AG04450 (cell line): Measurements from ENCODE around the gene RIBC1. TPM values are rescaled to one million over a fixed set of nuclear protein-coding genes. Genes with fewer than 3 reads are reported as not detected.
"Not testable (repeated sequence)": the region's sequence is repeated elsewhere in the genome, so short reads cannot be mapped to it uniquely, and the experiment has no call there.

Experiments
- CTCF ChIA-PET: fragments of 300-600, 350-600 bp; formaldehyde crosslinking; extraction: SDS; loops from one replicate; lab custom pipeline; 2022; ENCODE audit warnings: antibody characterized with exemption, inconsistent platforms; lab: Charles Lee
- POLR2A ChIA-PET: fragments of 350-600 bp; formaldehyde crosslinking; extraction: SDS; loops from one replicate; lab custom pipeline; 2021; ENCODE audit warnings: antibody characterized with exemption, inconsistent platforms; lab: Yijun Ruan, JAX
- DNase-seq: peaks from one replicate; pipeline ENCODE4 v3.0.0-alpha.2; 2011; ENCODE audit warnings: low read depth, low spot score
- H3K27ac ChIP-seq: one replicate; pipeline ENCODE4 v1.5.1; 2012; ENCODE audit warnings: low read depth, low read length, control low read depth
- H3K27me3 ChIP-seq: one replicate; pipeline ENCODE4 v1.6.0; 2012; ENCODE audit warnings: low read length; ENCODE audit not compliant: control insufficient read depth, insufficient read depth
- H3K4me3 ChIP-seq: 2 replicates; pipeline ENCODE4 v1.5.1; 2011; ENCODE audit warnings: mild to moderate bottlenecking, low read depth, low read length, control low read depth
- H3K9me3 ChIP-seq: 2 replicates; pipeline ENCODE4 v1.5.1; 2012; ENCODE audit warnings: low read length; ENCODE audit not compliant: control insufficient read depth, insufficient read depth
- polyA plus RNA-seq: library from polyadenylated mRNA; depleted of rRNA; stranded (reverse); fragments of >200 nt; gene quantifications from 2 replicates; pipeline ENCODE4 v1.2.3, GENCODE V29; 2011
- TF ChIP-seq, protein P1 (sequence below): IDR thresholded peaks from 2 replicates; pipeline ENCODE4 v1.5.1; 2011; ENCODE audit warnings: low read depth, low read length, control low read depth, inconsistent platforms

Gene RIBC1
- polyA plus RNA-seq, 1 experiment = 0.31 TPM

DNA sequence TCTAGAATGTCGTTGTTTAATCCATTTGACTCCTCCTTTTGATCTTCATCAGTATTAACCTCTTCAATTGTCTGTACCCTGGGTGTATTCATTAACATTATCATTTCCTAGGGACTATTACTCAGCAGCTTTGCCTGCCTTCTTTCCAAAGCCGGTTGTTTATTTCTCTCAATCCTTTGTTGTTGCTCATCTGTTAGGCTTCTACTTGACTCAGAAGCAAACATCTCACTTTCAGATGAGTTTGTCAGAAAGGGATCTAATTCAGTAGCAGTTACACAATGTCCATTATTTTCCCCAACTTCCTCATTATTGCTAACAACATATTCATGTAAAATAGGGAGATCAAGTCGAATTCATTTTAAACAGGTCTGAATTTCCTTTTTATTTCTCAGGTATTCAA, 33.6 kb downstream of the RIBC1 start:
- Histone ChIP-seq H3K9me3 (no peaks in the 10 kb centered on the region), H3K27me3 (no peaks in the 10 kb centered on the region), H3K4me3 (no peak overlapping the region), H3K27ac (no peak overlapping the region)
- ChIA-PET POLR2A (interaction anchor here (0.6 kb wide), 1 partner anchor 20 kb away, joined by 4 read pairs; no protein-coding TSS in a partner anchor), CTCF (interaction anchor here (2.3 kb wide), 1 partner anchor 25 kb away, joined by 12 read pairs; no protein-coding TSS in a partner anchor)
- DNase-seq = no peak
- TF ChIP-seq, protein P1, sequence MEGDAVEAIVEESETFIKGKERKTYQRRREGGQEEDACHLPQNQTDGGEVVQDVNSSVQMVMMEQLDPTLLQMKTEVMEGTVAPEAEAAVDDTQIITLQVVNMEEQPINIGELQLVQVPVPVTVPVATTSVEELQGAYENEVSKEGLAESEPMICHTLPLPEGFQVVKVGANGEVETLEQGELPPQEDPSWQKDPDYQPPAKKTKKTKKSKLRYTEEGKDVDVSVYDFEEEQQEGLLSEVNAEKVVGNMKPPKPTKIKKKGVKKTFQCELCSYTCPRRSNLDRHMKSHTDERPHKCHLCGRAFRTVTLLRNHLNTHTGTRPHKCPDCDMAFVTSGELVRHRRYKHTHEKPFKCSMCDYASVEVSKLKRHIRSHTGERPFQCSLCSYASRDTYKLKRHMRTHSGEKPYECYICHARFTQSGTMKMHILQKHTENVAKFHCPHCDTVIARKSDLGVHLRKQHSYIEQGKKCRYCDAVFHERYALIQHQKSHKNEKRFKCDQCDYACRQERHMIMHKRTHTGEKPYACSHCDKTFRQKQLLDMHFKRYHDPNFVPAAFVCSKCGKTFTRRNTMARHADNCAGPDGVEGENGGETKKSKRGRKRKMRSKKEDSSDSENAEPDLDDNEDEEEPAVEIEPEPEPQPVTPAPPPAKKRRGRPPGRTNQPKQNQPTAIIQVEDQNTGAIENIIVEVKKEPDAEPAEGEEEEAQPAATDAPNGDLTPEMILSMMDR = no peak

GRCh38 chrX:53458082-53458481, 35.4 kb downstream of the RIBC1 start:
- Histone ChIP-seq H3K9me3 (no peaks in the 10 kb centered on the region), H3K27ac (no peak overlapping the region), H3K27me3 (no peaks in the 10 kb centered on the region), H3K4me3 (no peak overlapping the region)
- POLR2A ChIA-PET = interaction anchor here (0.5 kb wide), 1 partner anchor 466 kb away, joined by 3 read pairs; no protein-coding TSS in a partner anchor
- CTCF ChIA-PET = interaction anchor here (0.9 to 2.3 kb wide), 9 partner anchors 8 to 200 kb away, joined by 3 to 26 read pairs (median 4); no protein-coding TSS in a partner anchor
- no peak for DNase-seq
- TF ChIP-seq, protein P1 = peak; percentile 44

DNA sequence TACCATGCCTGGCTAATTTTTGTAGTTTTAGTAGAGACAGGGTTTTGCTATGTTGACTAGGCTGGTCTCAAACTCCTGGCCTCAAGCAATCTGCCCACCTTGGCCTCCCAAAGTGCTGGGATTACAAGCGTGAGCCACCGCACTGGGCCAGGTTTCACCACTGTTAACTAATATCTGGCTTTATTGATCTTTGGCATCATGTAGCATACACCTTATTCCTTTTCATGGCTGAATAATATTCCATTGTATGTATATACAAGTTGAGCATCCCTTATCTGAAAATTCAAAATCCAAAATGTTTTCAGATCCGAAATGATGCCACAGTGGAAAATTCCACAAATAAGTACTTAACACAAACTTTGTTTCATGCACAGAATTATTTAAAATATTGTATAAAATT, 46.0 kb downstream of the RIBC1 start:
- H3K4me3 ChIP-seq, H3K9me3 ChIP-seq, H3K27ac ChIP-seq, H3K27me3 ChIP-seq, POLR2A ChIA-PET, DNase-seq: not testable (repeated sequence)
- CTCF ChIA-PET = interaction anchor here (1.0 kb wide), 1 partner anchor 155 kb away, joined by 3 read pairs; no protein-coding TSS in a partner anchor

DNA sequence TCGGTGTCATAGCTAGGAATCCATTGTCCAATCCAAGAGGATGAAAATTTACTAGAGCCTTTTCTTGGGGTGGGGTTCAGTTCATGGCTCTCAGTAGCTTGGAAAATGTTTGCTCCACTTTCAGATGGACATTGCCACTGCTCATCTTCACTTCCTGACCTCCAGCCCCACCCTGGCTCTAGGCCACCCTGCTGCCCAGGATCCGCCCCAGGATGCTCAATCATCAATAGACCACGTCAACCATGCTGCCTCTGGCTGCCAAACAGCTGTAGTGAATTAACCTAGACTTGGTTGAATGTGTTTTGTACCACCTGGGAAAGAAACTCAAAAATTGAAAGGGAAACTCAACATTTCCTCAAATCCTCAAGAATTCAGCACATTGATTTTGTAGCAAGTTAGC, 48.7 kb downstream of the RIBC1 start:
- no peaks in the 10 kb centered on the region for H3K27me3 ChIP-seq
- H3K9me3 ChIP-seq = no peaks in the 10 kb centered on the region
- H3K27ac ChIP-seq = no peak overlapping the region
- ChIA-PET CTCF (interaction anchor here (0.6 to 1.0 kb wide), 3 partner anchors 8 to 186 kb away, joined by 3 to 6 read pairs (median 4); no protein-coding TSS in a partner anchor), POLR2A (no interaction called here)
- H3K4me3 ChIP-seq = no peak overlapping the region
- DNase-seq = no peak
- TF ChIP-seq, protein P1 = no peak

- POLR2A ChIA-PET = no interaction called here
- Histone ChIP-seq H3K27me3 (no peaks in the 10 kb centered on the region), H3K4me3 (no peak overlapping the region), H3K9me3 (no peaks in the 10 kb centered on the region), H3K27ac (no peak overlapping the region)
- DNase-seq = no peak
- CTCF ChIA-PET = no interaction called here
- TF ChIP-seq, protein P1 = no peak
Observed at GRCh38 chrX:53474707-53475106, 52.0 kb downstream of the RIBC1 start.
